HCT116 (cell line): ENCODE measurements around the gene LRRN2. TPM values are rescaled to one million over a fixed set of nuclear protein-coding genes. Genes with fewer than 3 reads are reported as not detected.

Experiments
- ATAC-seq: fragments of 200-7000 bp; cut with Tn5 transposase; 2 replicates; pipeline ENCODE4 v1.9.1; 2020; ENCODE audit warnings: mild to moderate bottlenecking, moderate library complexity
- BruUV-seq: library from RNA; stranded (reverse); fragments of 400-500 nt; replicated peaks from 2 replicates; lab custom pipeline; 2021; lab: Mats Ljungman, UMichigan
- CTCF ChIA-PET: fragments of 300-600 bp; sonication (Branson Sonifier 250); formaldehyde crosslinking; loops from one replicate; lab custom pipeline; 2021; ENCODE audit warnings: antibody characterized with exemption; lab: Charles Lee
- POLR2A ChIA-PET: fragments of 300-600, 350-600 bp; sonication (Branson Sonifier 250); formaldehyde crosslinking; loops from one replicate; lab custom pipeline; 2021; ENCODE audit warnings: antibody characterized with exemption; lab: Charles Lee
- RAD21 ChIA-PET, 2 experiments: fragments of 300-600 bp; sonication (Branson Sonifier 250); formaldehyde crosslinking; loops; one replicate each; lab custom pipeline; 2023; ENCODE audit warnings: low total read pairs in 2 of 2; ENCODE audit not compliant: uncharacterized antibody in 2 of 2, unreplicated experiment in 2 of 2, low non-redundant PET in 1 of 2; lab: Charles Lee
- DNase-seq: peaks from one replicate; pipeline ENCODE4 v3.0.0-alpha.2; 2010; ENCODE audit warnings: low read depth, low spot score
- H2AFZ ChIP-seq: fragments of 200-600 bp; shearing (Covaris generic), sonication (generic); 2 replicates; pipeline ENCODE4 v1.6.1; 2017; ENCODE audit warnings: low read depth, mixed run types, mixed read lengths, antibody characterized with exemption, low read length; ENCODE audit not compliant: poor library complexity, severe bottlenecking
- H3K27ac ChIP-seq: 2 replicates; pipeline ENCODE4 v1.5.1; 2012; ENCODE audit warnings: low read depth, low read length
- H3K27me3 ChIP-seq: fragments of 200-600 bp; sonication (generic); 2 replicates; pipeline ENCODE4 v1.6.1; 2016; ENCODE audit warnings: mixed run types, low read length, mixed read lengths; ENCODE audit not compliant: insufficient read depth
- H3K36me3 ChIP-seq, 2 experiments: fragments of 200-500 bp in 1 of 2; fragments of 200-600 bp in 1 of 2; sonication (Bioruptor generic) in 1 of 2; sonication (generic) in 1 of 2; 2 replicates each; pipeline versions ENCODE4 v1.5.1 to v1.6.1; 2014 to 2016; ENCODE audit warnings: low read length in 2 of 2, inconsistent platforms in 1 of 2, mixed read lengths in 1 of 2, mixed run types in 1 of 2; ENCODE audit not compliant: insufficient read depth in 2 of 2, control insufficient read depth in 1 of 2
- H3K4me1 ChIP-seq, 2 experiments: fragments of 200-600 bp in 1 of 2; sonication (generic) in 1 of 2; 2 replicates each; pipeline versions ENCODE4 v1.5.1 to v1.6.1; 2012 to 2017; ENCODE audit warnings: low read length in 2 of 2, inconsistent platforms in 1 of 2, mild to moderate bottlenecking in 1 of 2, mixed read lengths in 1 of 2, mixed run types in 1 of 2, moderate library complexity in 1 of 2; ENCODE audit not compliant: insufficient read depth in 2 of 2, control insufficient read depth in 1 of 2
- H3K4me2 ChIP-seq: fragments of 200-600 bp; sonication (generic); 2 replicates; pipeline ENCODE4 v1.6.1; 2017; ENCODE audit warnings: mixed run types, low read length, mixed read lengths
- H3K4me3 ChIP-seq, 2 experiments: fragments of 200-600 bp in 1 of 2; sonication (generic) in 1 of 2; replicated peaks in 1 of 2; 2 replicates each; pipeline ENCODE4 v1.5.1; 2011 to 2016; ENCODE audit warnings: low read length in 2 of 2, control low read depth in 1 of 2, low read depth in 1 of 2, mild to moderate bottlenecking in 1 of 2, mixed read lengths in 1 of 2, mixed run types in 1 of 2
- H3K79me2 ChIP-seq: fragments of 200-600 bp; sonication (generic); 2 replicates; pipeline ENCODE4 v1.6.1; 2017; ENCODE audit warnings: mild to moderate bottlenecking, mixed run types, low read length, moderate library complexity, mixed read lengths; ENCODE audit not compliant: insufficient read depth
- H3K9ac ChIP-seq: fragments of 200-600 bp; sonication (generic); 2 replicates; pipeline ENCODE4 v1.6.1; 2016; ENCODE audit warnings: low read length, mixed read lengths
- H3K9me2 ChIP-seq: fragments of 200-600 bp; sonication (generic), shearing (Covaris generic); 2 replicates; pipeline ENCODE4 v1.6.1; 2017; ENCODE audit warnings: mixed run types, mild to moderate bottlenecking, moderate library complexity; ENCODE audit not compliant: insufficient read depth
- H3K9me3 ChIP-seq, 2 experiments: fragments of 200-500 bp in 1 of 2; fragments of 200-600 bp in 1 of 2; sonication (Bioruptor generic) in 1 of 2; sonication (generic) in 1 of 2; 2 replicates each; pipeline ENCODE4 v1.6.1; 2014 to 2017; ENCODE audit warnings: low read length in 2 of 2, mixed read lengths in 2 of 2, inconsistent platforms in 1 of 2, low read depth in 1 of 2, mild to moderate bottlenecking in 1 of 2, mixed run types in 1 of 2, moderate library complexity in 1 of 2; ENCODE audit not compliant: control insufficient read depth in 1 of 2, insufficient read depth in 1 of 2
- H4K20me1 ChIP-seq: fragments of 200-600 bp; sonication (generic), shearing (Covaris generic); 2 replicates; pipeline ENCODE4 v1.6.1; 2017; ENCODE audit warnings: mixed run types, mild to moderate bottlenecking, moderate library complexity; ENCODE audit not compliant: insufficient read depth
- ATF3 ChIP-seq: IDR thresholded peaks from 2 replicates; pipeline ENCODE4 v1.6.1; 2012
- CBX3 ChIP-seq: IDR thresholded peaks from 2 replicates; pipeline ENCODE4 v1.6.1; 2012; ENCODE audit warnings: low read depth
- CEBPB ChIP-seq: IDR thresholded peaks from 2 replicates; pipeline ENCODE4 v1.6.1; 2012; ENCODE audit warnings: low read depth
- EGR1 ChIP-seq: IDR thresholded peaks from 2 replicates; pipeline ENCODE4 v1.6.1; 2012; ENCODE audit warnings: low read depth
- ELF1 ChIP-seq: IDR thresholded peaks from 2 replicates; pipeline ENCODE4 v1.6.1; 2012; ENCODE audit warnings: low read depth, borderline replicate concordance
- EZH2 ChIP-seq: fragments of 200-600 bp; sonication (generic); IDR thresholded peaks from 2 replicates; pipeline ENCODE4 v1.6.1; 2017; ENCODE audit warnings: antibody characterized with exemption, mixed run types
- EZH2phosphoT487 ChIP-seq: fragments of 200-600 bp; IDR thresholded peaks from 2 replicates; pipeline ENCODE4 v1.6.1; 2018; ENCODE audit warnings: antibody characterized with exemption, borderline replicate concordance
- FOSL1 ChIP-seq: IDR thresholded peaks from 2 replicates; pipeline ENCODE4 v1.6.1; 2012; ENCODE audit warnings: low read depth
- JUND ChIP-seq: IDR thresholded peaks from 2 replicates; pipeline ENCODE4 v1.6.1; 2012
- MAX ChIP-seq: IDR thresholded peaks from 2 replicates; pipeline ENCODE4 v1.6.1; 2012
- POLR2AphosphoS5 ChIP-seq: IDR thresholded peaks from 2 replicates; pipeline ENCODE4 v1.6.1; 2011; ENCODE audit warnings: mild to moderate bottlenecking, low read depth, low read length, moderate library complexity
- RAD21 ChIP-seq: IDR thresholded peaks from 2 replicates; pipeline ENCODE4 v1.6.1; 2012; ENCODE audit warnings: low read depth, mild to moderate bottlenecking
- SIN3A ChIP-seq: IDR thresholded peaks from 2 replicates; pipeline ENCODE4 v1.6.1; 2012; ENCODE audit warnings: low read depth
- SRF ChIP-seq: IDR thresholded peaks from 2 replicates; pipeline ENCODE4 v1.6.1; 2012; ENCODE audit warnings: low read depth
- TCF7L2 ChIP-seq: IDR thresholded peaks from 2 replicates; pipeline ENCODE4 v1.7.0; 2011; ENCODE audit warnings: borderline replicate concordance, inconsistent platforms; ENCODE audit not compliant: insufficient read depth, insufficient read length; ENCODE audit errors: extremely low read depth
- YY1 ChIP-seq: IDR thresholded peaks from 2 replicates; pipeline ENCODE4 v1.6.1; 2011; ENCODE audit warnings: low read length, low read depth, moderate library complexity, mild to moderate bottlenecking; ENCODE audit not compliant: insufficient replicate concordance; ENCODE audit errors: extremely low read depth
- ZFX ChIP-seq: fragments of 450-650 bp; IDR thresholded peaks from 2 replicates; pipeline ENCODE4 v1.6.1; 2017
- ZNF274 ChIP-seq: fragments of 200-500 bp; sonication (Bioruptor generic); IDR thresholded peaks from 2 replicates; pipeline ENCODE4 v1.6.1; 2014; ENCODE audit warnings: mild to moderate bottlenecking, low read depth, low read length, inconsistent platforms
- intact Hi-C: fragments of 100-400 bp; cut with micrococcal nuclease; formaldehyde crosslinking; loops from 2 replicates; pipeline ENCODE4 v1.10.0; 2022
- total RNA-seq: library from RNA; stranded (reverse); gene quantifications from one replicate; pipeline ENCODE4 v1.2.1, GENCODE V29; 2021; ENCODE audit not compliant: unreplicated experiment

Gene LRRN2
- total RNA-seq, 1 experiment from 2014 or later = 3.2 TPM

DNA sequence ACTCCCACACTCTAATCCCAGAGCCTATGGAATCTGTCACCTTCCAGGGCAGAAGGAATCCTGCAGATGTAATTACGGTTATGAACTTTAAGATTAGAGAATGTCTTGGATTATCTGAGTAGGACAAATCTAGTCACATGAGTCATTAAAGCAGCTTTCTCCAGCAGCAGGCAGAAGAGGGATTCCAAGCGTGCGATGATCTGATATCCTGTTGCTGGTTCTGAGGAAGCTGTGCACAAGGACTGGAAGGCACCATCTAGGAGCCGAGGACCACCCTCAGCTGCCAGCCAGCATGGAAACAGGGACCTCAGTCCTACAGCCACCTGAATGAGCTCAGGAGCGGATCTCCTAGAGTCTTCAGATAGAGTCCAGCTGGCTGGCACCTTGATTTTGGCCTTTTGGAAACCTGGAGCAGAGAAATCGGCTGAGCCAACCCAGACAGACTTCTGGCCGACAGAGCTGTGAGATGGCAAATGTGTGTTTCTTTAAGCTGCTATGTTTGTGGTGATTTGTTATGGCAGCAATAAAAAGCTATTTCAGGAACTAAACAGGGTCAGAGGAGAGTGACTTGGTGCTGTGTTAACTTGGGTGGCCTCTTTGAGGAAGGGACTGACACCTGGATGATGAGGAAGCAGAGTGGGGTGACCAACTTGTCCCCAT is 34.5 kb downstream of the LRRN2 start:
- Histone ChIP-seq H4K20me1 (no peaks in the 10 kb centered on the region), H3K4me1 (peaks cover 4 to 13% of the 10 kb centered on the region in 2 experiments; a peak in 3 of 4 replicates), H2AFZ (no peak overlapping the region), H3K4me2 (no peak overlapping the region), H3K27ac (no peak overlapping the region), H3K9me2 (no peaks in the 10 kb centered on the region), H3K27me3 (no peaks in the 10 kb centered on the region), H3K36me3 (no peaks in the 10 kb centered on the region), H3K4me3 (no peak overlapping the region), H3K9me3 (no peaks in the 10 kb centered on the region), H3K9ac (no peak overlapping the region), H3K79me2 (no peaks in the 10 kb centered on the region)
- intact Hi-C loops = no loop called here
- ChIA-PET RAD21 (no interaction called here), POLR2A (no interaction called here), CTCF (no interaction called here)
- ATAC-seq (no peak), DNase-seq (no peak)
- BruUV-seq = no TSS peak
- TF ChIP-seq TCF7L2 = no peak
- no peak for TF ChIP-seq CEBPB
- no peak for TF ChIP-seq MAX
- no peak for TF ChIP-seq ELF1
- TF ChIP-seq FOSL1 = no peak
- no peak for TF ChIP-seq EZH2
- TF ChIP-seq EGR1 = no peak
- no peak for TF ChIP-seq SIN3A
- TF ChIP-seq EZH2phosphoT487 = no peak
- no peak for TF ChIP-seq JUND
- TF ChIP-seq SRF = no peak
- TF ChIP-seq ZFX = no peak
- no peak for TF ChIP-seq YY1
- no peak for TF ChIP-seq ZNF274
- TF ChIP-seq ATF3 = no peak
- no peak for TF ChIP-seq CBX3
- no peak for TF ChIP-seq POLR2AphosphoS5
- no peak for TF ChIP-seq RAD21
